ENCODE data around the gene FBF1. TPM values are rescaled to one million over a fixed set of nuclear protein-coding genes. Genes with fewer than 3 reads are reported as not detected.
A peak's percentile ranks its signal among the peaks of the same experiment; 100 is the strongest.
"Not testable (repeated sequence)": the region's sequence is repeated elsewhere in the genome, so short reads cannot be mapped to it uniquely, and the experiment has no call there.

Gene FBF1, protein sequence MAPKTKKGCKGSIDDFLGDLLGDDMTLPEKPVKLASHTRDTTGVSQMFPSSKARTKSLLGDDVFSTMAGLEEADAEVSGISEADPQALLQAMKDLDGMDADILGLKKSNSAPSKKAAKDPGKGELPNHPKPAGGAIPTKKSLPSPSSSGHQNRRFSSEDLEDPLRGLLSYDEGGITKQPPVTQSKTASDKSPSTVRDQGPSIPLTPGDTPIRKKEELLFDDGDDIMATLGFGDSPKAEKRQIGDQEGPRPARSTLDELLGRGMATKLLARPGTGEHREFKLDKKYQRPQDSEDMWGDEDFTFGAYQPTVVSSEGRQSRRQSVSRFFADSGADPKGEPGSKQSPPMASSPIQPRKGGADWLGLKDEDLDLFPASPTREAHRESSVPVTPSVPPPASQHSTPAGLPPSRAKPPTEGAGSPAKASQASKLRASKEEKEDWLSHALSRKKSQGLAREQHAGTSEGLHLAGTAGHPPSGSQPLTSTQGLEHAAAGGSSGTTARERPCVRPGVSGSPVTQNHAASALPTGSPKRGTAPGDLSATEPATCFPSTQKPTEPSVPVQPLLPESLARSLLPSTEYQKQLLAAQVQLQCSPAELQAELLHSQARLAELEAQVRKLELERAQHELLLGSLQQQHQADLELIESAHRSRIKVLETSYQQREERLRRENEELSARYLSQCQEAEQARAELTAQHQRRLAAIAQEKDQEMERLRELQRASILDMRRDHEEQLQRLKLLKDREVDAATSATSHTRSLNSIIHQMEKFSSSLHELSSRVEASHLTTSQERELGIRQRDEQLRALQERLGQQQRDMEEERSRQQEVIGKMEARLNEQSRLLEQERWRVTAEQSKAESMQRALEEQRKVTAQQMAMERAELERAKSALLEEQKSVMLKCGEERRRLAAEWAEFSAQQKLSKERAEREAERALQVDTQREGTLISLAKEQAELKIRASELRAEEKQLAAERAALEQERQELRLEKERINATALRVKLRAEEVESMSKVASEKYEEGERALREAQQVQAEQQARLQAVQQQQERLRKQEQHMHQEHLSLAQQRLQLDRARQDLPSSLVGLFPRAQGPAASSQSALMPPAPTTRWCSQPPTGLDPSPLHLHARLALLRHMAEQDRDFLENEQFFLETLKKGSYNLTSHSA
- total RNA-seq, result 3.5 and 3.9 TPM in 2 replicates

DNA sequence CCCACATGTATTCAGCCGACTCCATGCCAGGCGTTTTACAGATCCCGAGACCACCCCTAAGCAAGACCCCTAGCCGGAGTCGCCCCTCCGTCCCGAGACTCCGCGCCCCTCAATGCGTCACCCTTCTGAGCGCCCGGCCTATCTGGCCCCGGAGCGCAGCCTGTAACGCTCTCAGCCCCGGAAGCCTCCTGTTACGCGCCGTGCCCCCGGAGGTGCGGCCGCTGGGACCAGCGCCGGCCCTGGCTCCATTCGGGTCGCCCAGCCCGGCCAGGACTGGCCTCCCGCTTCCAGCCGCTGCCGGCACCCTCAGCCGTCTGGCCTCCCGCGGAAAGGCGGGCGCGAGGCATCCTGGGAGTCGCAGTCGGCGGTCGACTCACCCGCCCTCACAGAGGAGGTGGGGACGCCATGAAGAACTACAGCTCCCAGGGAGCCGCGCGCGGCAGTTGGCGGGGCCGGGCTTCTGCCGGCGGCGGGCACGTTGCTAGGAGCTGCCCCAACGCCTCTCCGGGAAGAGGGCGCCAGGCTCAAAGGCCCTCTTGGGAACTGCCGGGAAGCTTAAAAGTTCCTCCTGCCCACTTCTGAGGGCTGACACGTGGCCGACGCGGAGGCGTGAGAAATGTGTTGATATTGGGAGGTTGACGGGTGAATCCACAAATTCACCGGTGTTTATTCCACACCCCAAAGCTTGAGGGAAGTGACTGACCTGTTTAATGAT, at the start of gene FBF1:
Gene FBF1, minus strand, starts transcription at position 316 of the 715 bp plus-strand sequence. CDS start 2,893 bp downstream, outside the sequence.
- peak; percentile 78 to 94 for DNase-seq (ENCODE audit: low read depth in 2 of 2)

DNA sequence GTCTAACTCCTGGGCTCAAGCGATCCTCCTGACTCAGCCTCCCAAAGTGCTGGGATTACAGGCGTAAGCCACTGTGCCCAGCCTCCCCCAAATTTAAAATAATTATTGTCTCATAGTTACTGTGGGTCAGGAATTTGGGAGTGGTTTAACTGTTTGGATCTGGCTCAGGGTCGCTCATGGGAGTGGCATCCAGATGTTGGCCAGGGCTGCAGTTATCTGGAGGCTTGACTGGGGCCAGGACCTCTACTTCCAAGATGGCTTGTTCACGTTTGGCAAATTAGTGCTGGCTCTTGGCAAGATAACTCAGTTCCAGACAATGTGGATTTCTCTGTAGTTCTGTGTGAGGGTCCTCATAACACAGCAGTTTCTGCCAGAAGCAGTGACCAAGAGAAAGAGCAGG, 46.2 kb upstream of the FBF1 start:
- DNase-seq (ENCODE audit: low read depth in 2 of 2), result no peak

DNA sequence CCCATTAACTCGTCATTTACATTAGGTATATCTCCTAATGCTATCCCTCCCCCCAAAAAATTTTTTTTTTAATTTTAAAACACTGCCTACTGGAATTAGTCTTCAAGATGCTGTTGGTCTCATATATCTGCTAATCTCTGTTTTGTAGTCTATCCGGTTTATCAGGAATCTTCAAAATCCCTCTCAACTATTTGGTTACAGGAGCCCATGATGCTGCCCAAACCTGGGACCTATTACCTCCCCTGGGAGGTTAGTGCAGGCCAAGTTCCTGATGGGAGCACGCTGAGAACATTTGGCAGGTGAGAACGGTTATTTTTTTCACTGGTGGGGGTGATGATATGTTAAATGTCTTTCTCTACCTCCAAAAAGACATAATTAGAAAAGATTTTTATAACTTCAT, 45.1 kb upstream of the FBF1 start:
- DNase-seq (ENCODE audit: low read depth in 2 of 2), result no peak

DNA sequence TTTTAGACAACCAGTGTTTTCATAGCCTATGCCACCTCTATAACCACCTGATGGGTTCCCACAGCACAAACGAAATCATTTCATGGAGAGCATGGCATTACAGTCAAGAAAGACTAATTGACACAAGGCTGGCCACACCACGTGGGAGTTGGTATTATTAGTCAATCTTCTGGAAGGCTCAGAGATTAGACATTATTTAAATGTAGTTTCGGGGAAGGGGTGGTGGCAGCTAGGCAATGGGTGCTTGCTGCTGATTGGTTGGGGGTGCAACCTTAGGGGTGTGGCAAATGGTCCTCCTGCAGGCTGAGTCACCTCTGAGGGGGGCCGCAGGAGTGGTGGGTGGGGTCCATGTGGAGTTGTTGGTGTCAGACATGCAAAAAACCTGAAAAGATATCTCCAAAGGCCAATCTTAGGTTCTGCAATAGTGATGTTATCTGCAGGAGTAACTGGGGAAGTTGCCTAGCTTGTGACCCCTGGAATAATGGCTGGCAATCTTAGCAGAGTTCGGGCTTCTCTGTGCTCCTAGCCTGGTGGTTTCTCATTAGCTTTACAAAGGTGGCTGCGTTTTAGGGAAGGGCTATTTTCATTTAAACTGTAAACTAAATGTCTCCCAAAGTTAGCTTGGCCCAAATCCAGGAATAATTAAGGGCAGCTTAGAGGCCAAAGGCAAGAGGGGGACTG, 42.8 kb upstream of the FBF1 start:
- DNase-seq (ENCODE audit: low read depth in 2 of 2), result no peak

DNA sequence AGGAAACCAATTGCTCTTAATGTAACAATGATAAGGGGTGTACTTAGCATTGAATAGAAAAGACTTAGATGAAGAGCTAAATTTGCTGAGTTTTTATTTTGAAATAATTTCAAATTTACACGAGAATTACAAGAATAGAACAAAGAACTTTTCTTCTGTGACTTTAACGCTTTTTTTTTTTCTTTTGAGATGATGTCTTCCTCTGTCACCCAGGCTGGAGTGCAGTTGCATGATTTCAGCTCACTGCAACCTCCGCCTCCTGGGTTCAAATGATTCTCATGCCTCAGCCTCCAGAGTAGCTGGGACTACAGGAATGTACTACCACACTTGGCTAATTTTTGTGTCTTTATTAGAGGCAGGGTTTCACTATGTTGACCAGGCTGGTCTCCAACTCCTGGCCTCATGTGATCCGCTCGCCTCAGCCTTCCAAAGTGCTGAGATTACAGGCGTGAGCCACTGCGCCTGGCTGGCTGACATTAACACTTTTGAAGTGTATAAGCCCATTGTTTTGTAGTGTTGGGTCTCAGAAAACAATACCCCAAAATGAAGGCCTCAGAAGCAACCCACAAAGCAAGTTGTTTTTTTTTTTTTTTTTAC, 40.3 kb upstream of the FBF1 start:
- DNase-seq (ENCODE audit: low read depth in 2 of 2), result no peak

DNA sequence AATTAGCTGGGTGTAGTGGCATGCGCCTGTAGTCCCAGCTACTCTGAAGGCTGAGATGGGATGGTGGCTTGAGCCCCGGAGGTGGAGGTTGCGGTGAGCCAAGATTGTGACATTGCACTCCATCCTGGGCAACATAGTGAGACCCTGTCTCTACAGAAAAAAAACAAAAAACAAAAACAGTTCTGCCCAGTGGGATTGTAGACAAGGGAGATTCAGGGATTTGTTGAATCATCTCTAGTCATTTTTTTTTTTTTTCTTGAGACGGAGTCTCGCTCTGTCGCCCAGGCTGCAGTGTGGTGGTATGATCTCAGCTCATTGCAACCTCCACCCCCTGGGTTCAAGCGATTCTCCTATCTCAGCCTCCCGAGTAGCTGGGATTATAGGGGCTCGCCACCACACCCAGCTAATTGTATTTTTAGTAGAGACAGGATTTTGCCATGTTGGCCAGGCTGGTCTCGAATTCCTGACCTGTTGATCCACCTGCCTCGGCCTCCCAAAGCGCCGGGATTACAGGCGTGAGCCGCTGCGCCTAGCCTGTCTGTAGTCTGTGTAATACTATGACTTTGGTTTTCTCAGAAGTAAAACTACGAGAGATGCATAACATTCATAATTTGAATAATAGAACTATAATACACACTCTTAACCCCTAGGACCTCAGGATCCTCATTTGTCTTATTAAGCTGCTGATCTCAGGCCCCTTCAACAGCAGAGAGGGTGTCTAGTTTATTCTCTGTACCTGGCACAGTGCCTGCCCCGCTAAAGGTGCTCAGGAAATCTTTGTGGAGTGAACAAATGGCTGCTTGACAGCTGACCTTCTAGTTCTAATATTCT, 39.6 kb upstream of the FBF1 start:
- DNase-seq (ENCODE audit: low read depth in 2 of 2), result peak in 1 of 2 donors; percentile 15

DNA sequence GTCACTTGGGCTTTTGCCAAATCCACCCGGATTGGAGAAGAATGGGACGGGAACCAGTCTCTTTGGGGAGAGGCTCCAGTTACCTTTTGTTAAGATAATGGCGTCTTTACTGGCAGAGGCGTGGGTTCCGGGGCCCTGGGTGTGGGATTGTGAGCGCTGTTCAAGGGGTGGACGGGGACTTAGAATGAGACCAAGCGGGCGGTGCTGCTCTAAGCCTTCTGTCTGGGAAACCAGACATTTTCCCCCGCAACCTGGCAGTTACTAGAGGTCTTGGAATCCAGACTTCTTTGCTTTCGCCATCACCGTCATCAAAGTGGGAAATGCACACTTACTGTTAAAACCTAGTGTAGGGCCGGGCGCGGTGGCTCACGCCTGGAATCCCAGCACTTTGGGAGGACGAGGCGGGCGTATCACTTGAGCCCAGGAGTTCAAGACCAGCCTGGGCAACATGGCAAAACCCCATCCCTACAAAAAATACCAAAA, 38.9 kb upstream of the FBF1 start:
- DNase-seq (ENCODE audit: low read depth in 2 of 2), result no peak

DNA sequence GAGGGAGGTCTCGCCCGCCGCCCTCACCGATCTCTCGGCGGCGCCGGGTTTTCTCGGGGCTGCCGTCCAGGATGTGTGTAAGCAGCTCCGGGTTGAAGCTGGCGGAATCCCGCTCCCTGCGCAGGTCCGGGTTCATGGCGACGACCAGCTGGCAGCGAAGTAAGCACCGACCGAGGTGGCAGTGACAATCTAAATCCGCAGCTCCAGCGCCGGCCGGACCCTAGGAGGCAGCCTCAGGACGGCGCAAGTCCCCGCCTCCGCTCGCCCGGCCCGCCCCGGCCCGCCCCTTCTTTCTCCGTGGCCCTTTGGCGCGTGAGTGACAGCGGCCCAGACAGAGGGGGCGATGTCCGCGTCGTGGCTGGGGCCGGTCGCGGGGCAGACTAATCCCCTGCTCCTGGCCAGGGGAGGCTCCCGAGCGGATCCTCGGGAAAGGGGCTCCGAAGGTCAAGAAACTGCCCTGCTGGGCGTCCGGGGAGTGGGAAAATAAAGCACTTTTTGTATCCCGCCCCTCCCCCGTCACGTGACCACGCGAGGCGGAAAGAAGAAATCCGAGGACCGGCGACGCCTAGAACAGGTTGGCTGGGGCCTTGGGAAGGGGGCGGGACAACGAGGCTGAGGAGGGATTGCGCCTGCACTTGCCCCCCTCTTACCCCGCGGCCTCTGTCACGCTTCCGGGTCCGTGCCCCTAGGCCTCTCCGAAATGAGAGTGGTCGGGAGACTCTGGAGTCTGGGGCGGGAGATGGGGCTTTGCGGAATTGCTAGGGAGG, 38.3 kb upstream of the FBF1 start, which contains the start of the genes ACOX1 and TEN1:
Gene ACOX1, minus strand, starts transcription at position 229 of the 767 bp plus-strand sequence. Its CDS starts 93 bp downstream, at position 136.
Gene TEN1, plus strand, starts transcription at position 303 of the 767 bp plus-strand sequence. CDS start 6,953 bp downstream, outside the sequence.
- DNase-seq (ENCODE audit: low read depth in 2 of 2), result peak; percentile 81 to 97

DNA sequence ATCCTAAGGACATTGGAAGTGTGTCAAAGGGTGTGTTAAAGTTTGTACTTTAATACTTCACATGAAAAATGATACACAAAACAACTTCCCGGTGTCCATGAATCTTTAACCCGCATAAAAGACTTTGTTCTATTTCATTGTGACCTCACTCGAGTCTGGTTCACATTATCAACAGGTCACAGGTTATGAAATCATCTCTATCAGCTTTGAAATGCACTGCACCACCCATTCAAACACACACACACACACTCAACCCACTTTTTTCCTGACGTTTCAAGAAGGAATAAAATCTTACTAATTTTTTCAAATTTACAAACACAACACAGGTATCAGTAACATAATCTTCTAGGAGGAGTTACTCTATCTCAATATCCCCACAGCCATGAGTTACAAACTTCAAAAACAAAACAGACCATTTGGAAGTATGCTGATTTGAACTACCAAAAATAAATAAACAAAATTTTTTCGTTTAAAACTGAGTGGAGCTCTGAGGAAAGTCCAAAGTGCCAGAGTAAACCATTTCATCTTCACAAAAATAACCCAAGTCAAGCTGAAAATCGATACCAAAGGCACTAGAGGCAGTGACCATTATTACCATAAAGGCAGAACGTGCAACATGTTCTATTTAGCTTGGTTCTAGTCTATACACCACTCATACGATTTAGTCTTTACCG, 35.5 kb upstream of the FBF1 start:
- no peak for DNase-seq (ENCODE audit: low read depth in 2 of 2)

DNA sequence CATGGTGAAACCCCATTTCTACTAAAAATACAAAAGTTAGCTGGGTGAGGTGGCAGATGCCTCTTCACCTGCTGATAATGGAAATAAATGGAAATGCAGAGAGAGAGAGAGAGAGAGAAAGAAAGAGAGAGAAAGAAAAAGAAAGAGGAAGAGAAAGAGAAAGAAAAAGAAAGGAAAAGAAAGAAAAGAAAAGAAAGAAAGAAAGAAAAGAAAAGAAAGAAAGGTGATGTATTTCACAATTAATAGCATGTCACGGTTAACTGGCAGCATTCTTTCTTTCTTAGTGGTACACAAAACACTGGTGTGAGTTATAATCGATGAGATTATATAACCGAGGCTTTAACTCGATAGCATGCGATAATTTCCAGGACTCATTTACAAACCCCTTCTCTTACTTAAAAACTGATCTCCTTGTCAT, 34.9 kb upstream of the FBF1 start:
- no peak for DNase-seq (ENCODE audit: low read depth in 2 of 2)

DNA sequence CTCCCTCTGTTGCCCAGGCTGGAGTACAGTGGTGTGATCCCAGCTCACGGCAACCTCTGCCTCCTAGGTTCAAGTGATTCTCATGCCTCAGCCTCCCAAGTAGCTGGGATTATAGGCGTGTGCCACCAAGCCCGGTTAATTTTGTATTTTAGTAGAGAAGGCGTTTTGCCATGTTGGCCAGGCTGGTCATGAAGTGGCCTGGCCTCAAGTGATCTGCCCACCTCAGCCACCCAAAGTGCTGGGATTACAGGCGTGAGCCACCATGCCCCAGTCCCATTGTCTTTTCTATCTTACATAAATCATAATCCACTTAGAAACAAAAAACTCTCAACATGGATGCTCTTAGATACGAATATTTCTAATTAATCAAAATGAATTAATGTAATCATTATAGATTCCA, 34.3 kb upstream of the FBF1 start:
- not testable (repeated sequence) for DNase-seq (ENCODE audit: low read depth in 2 of 2)

DNA sequence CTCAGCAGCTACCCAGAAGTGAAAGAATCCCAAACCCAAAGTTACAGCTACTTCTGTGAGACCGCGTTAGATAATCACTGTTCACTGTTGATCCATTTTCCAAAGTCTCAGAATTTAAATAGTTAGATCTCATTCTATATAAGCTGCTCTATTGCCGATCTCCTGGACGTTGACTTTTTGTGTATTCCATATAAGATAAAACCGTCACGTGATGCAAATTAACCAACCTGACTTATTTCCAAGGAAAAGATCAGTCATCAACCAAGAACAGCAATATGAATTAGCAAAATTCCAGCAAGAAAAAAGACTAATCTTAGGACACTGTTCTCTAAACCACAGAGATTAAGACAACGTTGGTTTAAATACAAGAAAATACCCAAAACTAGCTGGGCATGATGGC, 29.8 kb upstream of the FBF1 start:
- no peak for DNase-seq (ENCODE audit: low read depth in 2 of 2)

DNA sequence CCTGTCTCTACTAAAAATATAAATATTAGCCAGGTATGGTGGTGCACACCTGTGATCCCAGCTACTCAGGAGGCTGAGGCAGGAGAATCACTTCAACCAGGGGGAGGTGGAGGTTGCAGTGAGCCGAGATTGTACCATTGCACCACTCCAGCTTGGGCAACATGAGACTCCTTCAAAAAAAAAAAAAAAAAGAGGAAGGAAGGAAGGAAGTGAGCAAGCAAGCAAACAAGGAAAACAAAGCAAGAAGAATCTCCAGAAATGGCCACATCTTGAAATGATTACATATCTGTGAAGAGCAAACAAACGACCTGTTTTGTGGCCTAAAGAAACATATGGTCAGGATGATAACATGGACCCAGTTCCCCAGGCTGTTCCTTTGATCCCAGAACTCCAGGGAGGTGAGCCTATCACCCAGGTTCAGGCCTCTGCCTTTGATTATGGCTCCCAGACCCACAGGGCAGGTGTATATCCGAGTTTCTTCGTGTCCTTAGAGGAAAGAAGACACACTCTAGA, 29.2 kb upstream of the FBF1 start:
- peak in 1 of 2 donors; percentile 63 for DNase-seq (ENCODE audit: low read depth in 2 of 2)

DNA sequence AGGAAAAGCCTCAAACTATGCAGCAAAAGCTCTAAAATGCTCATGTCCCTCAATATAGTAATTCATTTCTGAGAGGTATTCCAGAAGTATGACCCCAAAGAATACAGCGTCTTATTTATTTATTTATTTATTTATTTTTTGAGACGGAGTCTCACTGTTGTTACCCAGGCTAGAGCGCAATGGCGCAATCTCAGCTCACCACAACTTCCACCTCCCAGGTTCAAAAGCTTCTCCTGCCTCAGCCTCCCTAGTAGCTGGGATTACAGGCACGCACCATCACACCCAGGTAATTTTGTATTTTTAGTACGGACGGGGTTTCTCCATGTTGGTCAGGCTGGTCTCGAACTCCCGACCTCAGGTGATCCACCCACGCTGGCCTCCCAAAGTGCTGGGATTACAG, 28.2 kb upstream of the FBF1 start:
- not testable (repeated sequence) for DNase-seq (ENCODE audit: low read depth in 2 of 2)

DNA sequence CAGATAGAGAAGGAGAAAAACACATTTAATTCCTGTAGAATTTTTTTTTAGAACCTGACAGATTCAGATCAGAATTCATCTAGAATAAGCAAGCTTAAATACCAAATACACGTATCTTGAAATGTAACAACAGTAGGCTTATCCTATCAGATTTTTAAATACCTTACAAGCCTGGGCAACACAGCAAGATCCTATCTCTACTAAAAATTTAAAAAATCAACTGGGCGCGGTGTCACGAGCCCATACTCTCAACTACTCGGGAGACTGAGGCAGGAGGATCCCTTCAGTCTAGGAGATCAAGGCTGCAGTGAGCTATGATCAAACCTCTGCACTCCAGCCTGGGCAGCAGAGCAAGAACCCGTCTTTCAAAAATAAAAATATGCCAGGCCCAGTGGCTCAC, 24.6 kb upstream of the FBF1 start:
- no peak for DNase-seq (ENCODE audit: low read depth in 2 of 2)

DNA sequence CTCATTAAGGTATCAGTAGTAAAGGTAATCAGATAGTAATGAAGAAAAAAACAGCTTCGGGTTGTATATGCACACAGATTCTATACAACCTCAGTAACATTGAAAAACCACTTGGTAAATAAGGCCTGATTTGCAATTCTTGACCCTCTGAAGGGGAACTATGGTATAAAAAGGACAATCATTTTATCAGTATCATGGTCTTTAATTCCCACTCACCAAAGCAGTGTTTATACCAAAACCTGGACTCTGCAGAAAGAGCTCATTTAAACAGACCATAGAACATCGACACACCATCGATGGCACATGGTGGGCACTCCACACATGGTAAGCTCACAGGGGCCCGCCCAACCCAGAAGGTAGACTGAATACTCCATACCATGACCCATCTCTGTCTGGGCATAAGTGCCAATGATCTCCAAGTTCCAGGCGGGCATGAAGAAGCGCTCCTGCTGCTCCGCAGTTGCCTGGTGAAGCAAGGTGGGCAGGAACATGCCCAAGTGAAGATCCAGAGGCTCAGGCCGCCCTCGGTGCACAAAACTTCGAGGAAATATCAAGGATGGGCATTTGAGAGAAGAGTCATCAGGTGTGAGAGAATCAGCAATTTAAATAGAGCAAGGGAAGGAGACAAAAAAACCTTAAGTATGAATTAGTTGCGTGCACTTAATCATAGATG, 19.1 kb upstream of the FBF1 start:
- no peak for DNase-seq (ENCODE audit: low read depth in 2 of 2)

Data from dermis microvascular lymphatic vessel endothelial cell (primary cell).